ENCODE results near the gene CNPY1.

Gene CNPY1

DNA sequence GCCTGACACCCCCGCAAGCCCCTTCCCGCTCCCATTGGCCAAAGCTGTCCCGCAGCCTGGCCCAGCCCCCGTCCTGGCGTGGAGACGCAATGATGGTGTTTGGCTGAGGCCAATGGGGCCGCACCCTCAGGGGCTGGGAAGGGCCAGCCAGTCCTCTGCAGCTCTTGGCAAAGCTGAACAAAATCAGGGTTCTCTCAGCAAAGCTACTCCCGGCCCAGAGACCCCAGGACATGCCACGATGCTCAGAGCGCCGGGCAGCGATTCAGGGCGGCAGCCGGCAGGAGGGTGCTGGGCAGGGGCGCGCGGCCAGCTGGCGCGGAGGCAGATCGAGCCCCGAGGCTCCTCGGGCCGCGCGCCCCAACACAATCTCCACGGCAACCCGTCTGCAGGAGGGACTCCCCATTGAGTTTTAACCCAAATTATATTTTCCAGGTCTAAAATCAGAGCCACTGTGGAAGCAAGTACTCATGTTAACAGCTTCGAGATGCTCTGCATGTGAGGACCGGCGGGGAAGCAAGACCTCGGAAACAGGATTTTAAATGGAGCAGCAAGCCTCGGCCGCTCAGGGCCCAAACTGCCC lies 8.8 kb upstream of the CNPY1 start:
- DNase-seq (ENCODE audit: low read depth) = no peak
- no peak overlapping the region for H3K4me3 ChIP-seq (ENCODE audit: low read depth, low read length)
- TF ChIP-seq, protein P1, sequence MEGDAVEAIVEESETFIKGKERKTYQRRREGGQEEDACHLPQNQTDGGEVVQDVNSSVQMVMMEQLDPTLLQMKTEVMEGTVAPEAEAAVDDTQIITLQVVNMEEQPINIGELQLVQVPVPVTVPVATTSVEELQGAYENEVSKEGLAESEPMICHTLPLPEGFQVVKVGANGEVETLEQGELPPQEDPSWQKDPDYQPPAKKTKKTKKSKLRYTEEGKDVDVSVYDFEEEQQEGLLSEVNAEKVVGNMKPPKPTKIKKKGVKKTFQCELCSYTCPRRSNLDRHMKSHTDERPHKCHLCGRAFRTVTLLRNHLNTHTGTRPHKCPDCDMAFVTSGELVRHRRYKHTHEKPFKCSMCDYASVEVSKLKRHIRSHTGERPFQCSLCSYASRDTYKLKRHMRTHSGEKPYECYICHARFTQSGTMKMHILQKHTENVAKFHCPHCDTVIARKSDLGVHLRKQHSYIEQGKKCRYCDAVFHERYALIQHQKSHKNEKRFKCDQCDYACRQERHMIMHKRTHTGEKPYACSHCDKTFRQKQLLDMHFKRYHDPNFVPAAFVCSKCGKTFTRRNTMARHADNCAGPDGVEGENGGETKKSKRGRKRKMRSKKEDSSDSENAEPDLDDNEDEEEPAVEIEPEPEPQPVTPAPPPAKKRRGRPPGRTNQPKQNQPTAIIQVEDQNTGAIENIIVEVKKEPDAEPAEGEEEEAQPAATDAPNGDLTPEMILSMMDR (IDR thresholded peaks at IDR 0.05; ENCODE audit: low read depth, low read length, missing control alignments) = no peak
- in situ Hi-C loops (cut with HindIII; ENCODE audit: low sequenced_read_pairs) = no loop called here

DNA sequence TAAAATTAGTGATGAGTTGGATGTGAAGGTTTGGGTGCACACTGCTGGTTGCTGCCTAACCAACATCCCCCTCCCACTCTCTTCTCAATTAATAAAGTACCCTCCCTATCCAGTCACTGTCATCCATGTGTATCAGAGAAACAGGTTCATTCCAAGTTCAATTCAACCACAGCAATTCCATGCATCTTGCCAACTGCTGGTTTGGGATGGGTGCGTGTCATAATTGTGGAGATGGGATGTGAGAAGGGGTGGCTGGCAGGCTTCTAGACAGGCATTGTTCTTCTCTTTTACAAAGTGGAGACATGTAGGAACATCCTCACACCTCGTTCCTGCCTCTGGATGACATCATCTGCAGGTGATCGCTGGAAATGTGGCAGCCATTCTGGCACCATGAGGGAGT lies 7.5 kb upstream of the CNPY1 start:
- TF ChIP-seq, protein P1 (IDR thresholded peaks at IDR 0.05; ENCODE audit: low read depth, low read length, missing control alignments) = no peak
- in situ Hi-C loops (cut with HindIII; ENCODE audit: low sequenced_read_pairs) = no loop called here
- H3K4me3 ChIP-seq (ENCODE audit: low read depth, low read length) = no peak overlapping the region
- no peak for DNase-seq (ENCODE audit: low read depth)

DNA sequence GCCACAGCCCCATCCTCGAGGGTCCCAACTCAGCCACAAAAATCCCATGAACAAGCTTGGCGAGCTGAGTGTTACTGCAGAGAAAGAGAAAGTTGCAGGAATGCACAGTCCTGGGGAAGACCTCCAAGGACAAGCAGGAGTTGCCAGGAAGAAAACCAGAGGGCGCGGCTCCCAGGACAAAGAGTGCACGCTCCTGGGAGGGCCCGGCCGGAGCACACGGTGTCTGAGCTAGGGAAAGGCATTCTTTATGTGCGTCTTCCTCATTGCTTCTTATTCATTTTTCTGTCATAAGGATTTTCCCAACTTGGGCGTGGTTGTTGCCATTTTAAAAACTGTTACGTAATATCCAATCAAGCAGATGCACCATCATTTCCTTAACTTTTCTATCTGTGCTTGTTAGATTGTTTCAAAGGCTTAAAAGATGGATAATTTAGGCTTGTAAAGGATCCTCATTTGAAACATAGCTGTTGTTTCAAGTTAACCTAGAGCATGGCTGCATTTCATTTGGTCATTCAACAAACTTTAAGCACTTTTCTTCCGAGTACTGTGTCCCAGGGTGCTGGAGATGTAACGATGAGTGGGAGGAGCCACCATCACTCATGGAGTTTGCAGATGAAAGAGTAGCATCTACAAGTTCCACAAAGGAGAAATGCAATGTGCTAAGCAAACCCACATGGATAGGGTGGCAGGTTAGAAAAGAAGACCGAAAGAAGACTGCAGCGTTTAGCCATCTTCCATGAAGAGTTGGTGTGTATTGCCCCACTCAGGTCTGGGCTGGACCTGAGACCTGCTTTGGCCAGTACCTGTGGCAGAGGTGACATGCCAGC lies 5.6 kb upstream of the CNPY1 start:
- TF ChIP-seq, protein P1 (IDR thresholded peaks at IDR 0.05; ENCODE audit: low read depth, low read length, missing control alignments) = no peak
- no peak overlapping the region for H3K4me3 ChIP-seq (ENCODE audit: low read depth, low read length)
- in situ Hi-C loops (cut with HindIII; ENCODE audit: low sequenced_read_pairs) = no loop called here
- DNase-seq (ENCODE audit: low read depth) = no peak

DNA sequence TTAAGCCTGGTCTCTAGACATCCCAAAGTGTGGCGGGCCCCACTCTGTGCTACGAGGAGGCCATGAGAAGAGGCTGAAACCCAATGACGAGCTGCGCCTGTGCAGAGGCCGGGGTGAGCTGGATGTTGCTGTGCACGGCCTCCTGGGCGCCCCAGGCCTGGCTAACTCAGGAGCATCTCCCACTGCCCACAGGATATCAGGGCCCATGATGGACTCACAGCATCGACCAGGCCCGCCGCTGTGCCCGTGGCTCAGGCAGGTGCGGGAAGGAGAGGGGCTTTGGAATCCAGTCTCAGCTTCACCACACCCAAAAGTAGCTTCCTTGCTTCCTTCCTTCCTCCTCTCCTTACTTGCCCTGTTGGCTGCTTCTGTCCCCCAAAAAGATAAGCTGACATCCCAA lies 4.6 kb upstream of the CNPY1 start:
- TF ChIP-seq, protein P1 (IDR thresholded peaks at IDR 0.05; ENCODE audit: low read depth, low read length, missing control alignments) = no peak
- in situ Hi-C loops (cut with HindIII; ENCODE audit: low sequenced_read_pairs) = no loop called here
- H3K4me3 ChIP-seq (ENCODE audit: low read depth, low read length) = no peak overlapping the region
- DNase-seq (ENCODE audit: low read depth) = no peak

DNA sequence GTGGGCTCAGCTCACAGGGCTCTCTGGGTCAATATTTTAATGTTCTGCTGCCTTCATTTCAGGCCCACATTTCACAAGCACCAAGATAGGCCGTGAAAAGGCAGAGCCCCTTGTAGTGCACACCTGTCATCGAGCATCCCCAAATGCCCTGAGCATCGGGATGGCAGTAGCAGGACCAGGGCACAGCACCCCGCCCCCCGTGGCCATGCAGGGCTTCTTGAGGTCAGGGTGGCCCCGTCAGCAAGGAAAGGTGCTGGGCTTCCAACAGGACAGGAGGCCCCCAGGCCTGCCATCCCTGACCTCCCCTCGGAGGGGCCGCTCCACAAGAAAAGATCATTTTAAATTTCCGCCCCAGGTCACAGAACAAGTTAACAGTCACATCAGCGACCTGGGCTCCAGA lies 2.9 kb upstream of the CNPY1 start:
- DNase-seq (ENCODE audit: low read depth) = no peak
- in situ Hi-C loops (cut with HindIII; ENCODE audit: low sequenced_read_pairs) = no loop called here
- TF ChIP-seq, protein P1 (IDR thresholded peaks at IDR 0.05; ENCODE audit: low read depth, low read length, missing control alignments) = no peak
- no peak overlapping the region for H3K4me3 ChIP-seq (ENCODE audit: low read depth, low read length)

DNA sequence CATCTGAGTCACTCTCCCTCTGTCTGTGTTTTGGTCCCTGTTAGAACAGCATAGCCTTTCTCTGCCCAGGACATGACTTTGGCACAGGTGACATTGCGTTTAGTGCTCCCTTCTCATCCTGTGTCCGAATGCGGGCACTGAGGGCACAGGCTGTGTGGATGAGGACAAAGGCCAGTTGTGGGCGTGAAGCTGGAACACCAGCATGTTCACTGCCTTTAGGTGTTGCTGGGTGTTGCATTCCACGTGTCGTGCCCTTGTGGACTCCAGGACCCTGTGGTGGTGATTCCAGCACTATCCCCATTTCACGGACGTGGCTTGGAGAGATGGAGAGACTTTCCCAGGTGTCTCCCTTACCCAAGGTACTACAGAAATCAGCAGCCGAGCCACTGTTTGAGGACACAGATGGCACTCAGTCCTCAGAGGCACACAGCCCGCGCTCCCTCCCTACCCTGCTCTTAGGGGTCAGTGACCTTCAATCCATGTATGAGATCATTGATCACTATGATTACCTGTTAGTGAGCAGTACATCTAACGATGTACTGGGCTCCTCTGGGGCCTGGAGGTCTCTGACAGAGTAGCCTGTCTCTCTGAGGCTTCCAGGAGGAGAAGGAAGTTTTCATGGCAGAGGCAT lies 917 bp upstream of the CNPY1 start:
- no peak for DNase-seq (ENCODE audit: low read depth)
- in situ Hi-C loops (cut with HindIII; ENCODE audit: low sequenced_read_pairs) = no loop called here
- TF ChIP-seq, protein P1 (IDR thresholded peaks at IDR 0.05; ENCODE audit: low read depth, low read length, missing control alignments) = no peak

More for the DNA sequence above, 917 bp upstream of the CNPY1 start:
- no peak overlapping the region for H3K4me3 ChIP-seq (ENCODE audit: low read depth, low read length)
